NCI-H1092 treated with DMSO at 0.1 percent for 48 hours (cell line): ENCODE results near the gene CCDC110.

ENCODE experiments used
- DNase-seq: peaks from one replicate; lab custom pipeline; 2025; lab: John Stamatoyannopoulos, UW

The CCDC110 gene

DNA sequence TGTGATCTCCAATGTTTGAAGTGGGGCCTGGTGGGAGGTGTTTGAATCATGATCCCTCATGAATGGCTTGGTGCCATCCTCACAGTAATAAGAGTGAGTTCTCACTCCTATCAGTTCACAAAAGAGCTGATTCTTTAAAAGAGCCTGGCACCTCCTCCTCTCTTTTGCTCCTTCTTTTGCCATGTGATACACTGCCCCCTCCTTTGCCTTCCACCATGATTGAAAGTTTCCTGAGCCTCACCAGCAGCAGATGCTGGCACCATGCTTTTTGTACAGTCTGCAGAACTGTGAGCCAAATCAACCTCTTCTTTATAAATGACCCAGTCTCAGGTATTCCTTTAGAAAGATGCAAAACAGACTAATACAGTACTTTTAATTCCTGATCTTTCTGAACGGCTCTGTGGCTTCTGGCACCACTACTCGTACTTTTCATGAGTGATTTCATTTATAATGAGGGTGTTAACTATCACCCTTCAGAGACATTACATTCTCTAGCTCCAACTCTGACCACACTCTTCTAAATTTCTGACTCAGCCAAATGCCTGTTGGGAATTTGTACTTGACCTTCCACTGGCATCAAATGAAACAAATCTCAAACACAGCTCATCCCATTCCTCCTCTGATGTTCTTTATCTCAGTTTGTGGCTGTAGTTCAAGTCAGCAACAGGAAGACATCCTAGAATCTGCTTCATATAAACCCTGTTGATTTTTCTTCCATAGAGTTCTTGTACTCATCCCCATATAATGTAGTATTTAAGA lies 50.0 kb downstream of the CCDC110 start:
- DNase-seq = no peak

DNA sequence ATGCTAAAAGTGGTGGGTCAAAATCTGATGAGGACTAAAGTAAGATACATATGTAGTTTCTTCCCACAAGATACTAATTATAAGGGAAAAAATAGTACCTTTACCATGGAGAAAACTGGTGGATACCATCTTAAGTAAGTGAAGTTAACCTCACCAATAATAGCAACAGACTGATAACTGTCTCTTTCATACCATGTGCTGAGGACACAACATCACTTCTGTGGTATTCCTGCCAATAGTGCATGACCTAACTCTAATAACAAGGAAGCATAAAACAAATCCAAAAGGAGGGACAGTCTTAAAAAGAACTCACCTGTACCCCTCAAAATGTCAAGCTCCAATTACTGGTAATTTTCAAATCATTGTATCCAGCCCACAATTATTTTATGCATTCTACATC lies 54.6 kb downstream of the CCDC110 start:
- no peak for DNase-seq

DNA sequence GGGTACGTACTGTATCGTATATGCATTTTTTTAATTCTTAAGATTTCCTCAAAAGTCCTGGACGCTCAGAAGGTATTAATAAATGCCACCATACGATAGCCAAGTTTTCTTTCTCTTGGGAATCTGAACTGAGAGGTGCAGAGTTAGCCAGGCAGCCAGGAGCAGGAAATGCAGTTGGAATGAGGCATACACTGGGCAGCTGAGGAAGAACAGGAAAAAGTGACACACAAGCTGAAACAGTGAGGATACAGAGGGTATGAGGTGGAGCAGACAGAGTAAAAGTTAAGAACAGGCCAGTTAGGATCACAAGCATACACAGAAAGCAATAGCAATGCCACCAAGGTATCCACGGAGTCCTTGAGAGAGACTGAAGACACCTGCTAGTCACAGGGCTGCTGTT lies 59.1 kb downstream of the CCDC110 start:
- DNase-seq = no peak

DNA sequence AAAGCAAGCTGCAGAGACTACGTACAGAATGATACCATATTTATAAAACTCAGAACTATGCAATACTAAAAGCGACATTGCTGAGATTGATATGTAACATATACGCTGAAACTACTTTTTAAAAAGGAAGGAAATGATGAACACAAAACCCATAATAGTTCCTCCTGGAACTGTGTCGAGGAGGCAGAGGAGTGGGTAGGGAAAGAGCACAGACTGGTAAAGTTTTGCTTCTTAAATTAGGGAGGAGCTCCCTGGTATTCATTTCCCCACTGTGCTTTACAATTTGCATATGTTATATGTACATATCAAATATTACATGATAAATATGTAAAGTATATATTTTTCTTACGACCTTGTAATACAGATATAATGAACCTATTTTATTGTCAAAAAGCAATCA lies 59.7 kb downstream of the CCDC110 start:
- no peak for DNase-seq

DNA sequence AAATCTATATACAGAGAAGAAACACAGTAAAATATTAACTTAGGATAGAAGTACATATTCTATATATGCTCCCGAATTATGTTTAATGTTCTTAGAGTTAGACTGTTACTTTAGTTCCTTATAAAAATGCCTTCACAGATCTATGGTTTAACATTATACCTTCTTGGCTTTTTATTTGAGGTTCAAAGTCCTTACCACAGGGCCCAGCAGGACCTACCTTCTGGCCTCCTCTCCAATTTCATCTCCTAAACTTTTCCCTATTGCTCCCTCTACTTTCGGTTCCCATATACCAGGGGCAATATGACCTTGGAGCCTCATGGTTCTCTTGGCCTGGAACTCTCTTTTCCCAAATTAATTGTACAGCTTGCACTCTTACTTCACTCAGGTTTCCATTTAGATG lies 63.1 kb downstream of the CCDC110 start:
- DNase-seq = no peak

DNA sequence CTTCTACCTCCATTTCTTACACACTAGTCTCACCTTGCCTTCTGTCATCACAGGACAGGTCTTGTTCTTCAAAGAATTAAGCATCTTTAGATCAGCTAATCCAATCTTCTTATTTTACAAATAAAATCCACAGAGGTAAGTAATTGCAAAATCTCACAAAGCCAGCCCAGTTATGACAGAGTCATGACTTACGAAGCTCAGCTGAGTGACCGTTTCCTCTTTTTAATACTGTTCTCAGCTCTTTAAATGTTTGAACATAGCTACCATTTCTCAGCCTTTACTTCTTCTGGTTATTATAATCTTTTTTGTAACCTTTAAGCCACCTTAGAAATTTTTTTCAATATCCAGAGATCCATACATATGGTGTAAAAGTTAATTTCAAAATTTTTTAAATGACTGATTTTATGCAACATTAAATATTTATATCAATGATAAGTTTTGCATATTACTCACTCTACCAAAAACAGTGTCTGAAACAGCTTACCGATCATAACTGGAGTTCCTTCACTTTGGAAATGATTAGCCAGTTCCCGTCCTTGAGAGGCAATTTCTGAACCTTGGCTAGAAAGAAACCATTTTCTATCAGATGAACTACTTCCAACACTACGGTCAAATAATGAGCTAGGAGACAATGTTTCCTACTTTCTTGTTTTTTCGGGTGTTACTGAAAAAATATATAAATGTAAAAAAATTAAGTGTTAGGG lies 66.1 kb downstream of the CCDC110 start:
- DNase-seq = no peak

DNA sequence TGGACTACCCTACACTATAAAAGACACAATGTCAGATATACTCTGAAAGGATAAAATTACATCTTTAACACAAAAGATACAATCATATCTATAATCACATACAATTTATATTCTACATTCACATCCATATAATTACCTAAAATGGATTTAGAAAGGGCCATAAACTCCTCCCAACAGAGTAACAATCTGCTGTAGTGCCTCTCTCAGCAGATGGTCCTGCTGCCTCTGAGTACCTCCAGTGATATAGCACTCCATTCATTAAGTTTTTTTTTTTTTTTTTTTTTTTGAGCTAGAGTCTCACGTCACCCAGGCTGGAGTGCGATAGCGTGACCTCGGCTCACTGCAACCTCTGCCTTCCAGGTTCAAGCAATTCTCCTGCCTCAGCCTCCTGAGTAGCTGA lies 67.5 kb downstream of the CCDC110 start:
- DNase-seq = no peak

DNA sequence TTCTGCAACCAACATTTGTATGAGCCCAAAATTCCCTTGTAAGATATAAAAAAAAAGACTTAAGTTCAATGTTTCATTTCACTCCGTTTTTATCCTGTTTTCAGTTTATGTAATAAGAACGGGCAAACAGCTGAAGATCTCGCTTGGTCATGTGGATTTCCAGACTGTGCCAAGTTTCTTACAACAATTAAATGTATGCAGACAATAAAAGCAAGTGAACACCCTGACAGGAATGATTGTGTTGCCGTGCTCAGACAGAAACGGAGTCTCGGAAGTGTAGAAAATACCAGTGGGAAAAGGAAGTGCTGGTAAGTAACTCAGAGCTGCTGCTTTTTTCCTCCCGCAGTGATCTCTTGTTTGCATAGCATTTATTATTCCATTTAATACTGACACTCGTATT lies 72.1 kb downstream of the CCDC110 start:
- no peak for DNase-seq

DNA sequence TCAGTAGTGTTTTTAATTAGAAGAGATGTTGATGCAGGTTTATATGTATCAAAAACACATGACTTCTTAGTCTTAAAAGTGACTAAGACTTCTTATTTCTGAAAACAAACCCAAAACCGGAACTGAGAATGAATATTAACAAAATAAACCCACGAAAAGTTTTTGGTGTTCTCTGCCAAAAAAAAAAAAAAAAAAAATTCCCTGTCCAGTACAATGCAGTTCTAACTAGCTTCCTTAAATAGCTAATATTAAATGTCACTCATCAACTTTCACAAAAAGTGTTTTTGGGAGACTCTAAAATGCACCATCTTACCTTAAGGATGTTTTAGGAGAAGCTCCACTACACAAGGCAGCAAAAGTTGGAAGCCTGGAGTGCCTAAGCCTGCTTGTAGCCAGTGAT lies 72.9 kb downstream of the CCDC110 start:
- DNase-seq = no peak

DNA sequence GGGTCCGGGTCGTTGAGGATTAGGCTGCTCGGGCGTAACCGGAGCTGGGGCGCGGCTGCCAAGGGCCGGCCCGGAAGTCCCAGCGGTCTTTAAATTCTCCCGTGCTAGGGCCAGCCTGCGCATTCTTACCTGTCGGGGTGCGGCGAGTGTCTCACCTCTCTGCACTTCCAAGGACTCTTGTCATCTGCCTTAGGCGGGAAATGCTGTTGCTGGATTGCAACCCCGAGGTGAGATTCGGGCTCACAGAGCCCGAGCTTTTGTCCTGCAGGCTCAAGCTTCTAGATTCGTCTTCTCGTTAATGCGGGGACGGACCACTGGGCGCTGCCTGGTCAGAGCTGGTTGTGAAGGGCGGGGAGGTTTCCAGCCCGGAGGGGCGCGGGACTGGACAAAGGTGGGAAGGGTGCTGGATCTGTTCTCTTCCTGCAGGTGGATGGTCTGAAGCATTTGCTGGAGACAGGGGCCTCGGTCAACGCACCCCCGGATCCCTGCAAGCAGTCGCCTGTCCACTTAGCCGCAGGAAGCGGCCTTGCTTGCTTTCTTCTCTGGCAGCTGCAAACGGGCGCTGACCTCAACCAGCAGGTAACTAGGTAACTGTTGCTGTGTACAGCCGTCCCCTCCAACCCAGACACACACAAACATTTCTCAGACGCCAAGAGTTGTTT lies 74.7 kb downstream of the CCDC110 start, which contains the start of gene ANKRD37:
Gene ANKRD37 (plus strand): TSS at position 118 of the 662 bp plus-strand sequence. CDS start 83 bp downstream, at position 201.
- DNase-seq = peak; percentile 42

DNA sequence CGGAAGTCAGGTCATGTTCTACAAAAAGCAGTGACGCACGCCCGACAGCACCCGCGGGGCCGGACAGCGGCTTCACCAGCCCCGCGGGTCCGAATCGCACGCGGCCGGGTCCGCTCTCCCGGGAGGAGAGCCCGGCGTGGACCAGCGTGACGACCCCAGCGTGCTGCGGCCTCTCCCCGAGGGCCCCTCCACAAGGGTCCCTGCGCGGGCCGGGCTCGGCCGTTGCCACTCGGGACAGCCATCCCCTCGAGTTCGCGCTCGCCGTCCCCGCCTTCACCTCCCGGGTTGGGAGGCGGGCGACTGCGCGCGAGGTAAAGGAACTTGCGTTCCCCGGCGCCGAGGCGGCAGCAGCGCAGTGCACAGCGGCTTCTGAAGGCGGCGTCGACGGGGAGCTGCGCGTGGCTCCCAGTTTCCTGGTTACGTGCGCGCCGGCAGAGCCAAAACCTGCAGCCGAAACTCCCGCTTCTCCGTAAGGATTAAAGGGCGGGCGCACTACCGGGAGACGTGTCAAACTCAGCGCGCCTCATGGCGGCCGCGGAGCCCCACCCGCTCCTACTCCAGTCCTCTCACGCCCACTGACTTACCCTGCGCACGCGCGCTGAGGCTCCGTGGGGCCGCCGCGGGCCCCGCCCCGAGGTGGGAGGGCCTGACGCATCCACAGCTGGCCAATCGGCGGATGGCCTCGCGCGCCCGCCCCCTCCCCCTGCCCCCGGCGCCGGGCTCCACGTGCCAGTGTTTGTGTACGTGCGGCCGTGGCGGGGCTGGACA lies 75.4 kb downstream of the CCDC110 start:
- peak; percentile 97 for DNase-seq

DNA sequence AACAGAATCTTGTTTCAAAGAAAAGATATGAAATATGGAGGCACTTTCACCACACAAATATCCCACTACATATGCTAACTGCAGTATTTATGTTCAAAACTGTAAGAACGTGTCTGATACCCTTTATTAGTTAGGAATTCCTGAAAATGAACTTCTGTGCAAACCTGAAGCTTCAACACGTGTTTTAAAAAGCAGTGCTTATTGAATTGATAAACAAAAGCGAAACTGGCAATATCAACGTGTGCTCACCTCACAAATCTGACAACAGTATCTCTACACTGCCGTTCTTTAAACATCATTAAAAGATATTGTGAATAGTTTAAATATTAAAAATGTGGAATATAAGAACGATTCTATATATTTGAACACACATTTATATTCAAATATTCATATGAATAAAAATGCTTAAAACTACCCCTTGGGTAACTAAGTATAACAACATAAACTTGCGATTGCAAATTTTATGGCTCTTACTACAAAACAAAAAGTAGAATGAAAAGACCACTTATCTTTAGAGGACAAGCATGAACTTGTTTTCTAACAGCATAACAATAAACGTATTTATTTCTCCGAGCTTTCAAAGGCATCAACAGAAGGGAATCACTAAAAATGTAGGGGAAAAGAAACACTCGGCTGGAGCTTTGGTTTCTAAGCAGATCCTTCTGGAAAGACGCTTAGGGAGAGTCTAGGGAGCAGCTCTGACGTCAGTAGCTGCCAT lies 76.1 kb downstream of the CCDC110 start, which contains the start of gene LRP2BP:
Gene LRP2BP (minus strand): TSS at position 687 of the 718 bp plus-strand sequence. CDS start 17,738 bp downstream, outside the sequence.
- peak; percentile 25 for DNase-seq
